LNCaP clone FGC (cell line): ENCODE measurements around the gene BARHL2.

Source experiments
- DNase-seq: peaks from one replicate; pipeline ENCODE4 v3.0.0-alpha.2; 2011; ENCODE audit warnings: low read depth
- H3K4me3 ChIP-seq: 2 replicates; pipeline ENCODE4 v1.5.1; 2011; ENCODE audit warnings: mild to moderate bottlenecking, low read depth, low read length, control low read depth
- CTCF ChIP-seq: IDR thresholded peaks from 2 replicates; pipeline ENCODE4 v1.5.1; 2012; ENCODE audit warnings: mild to moderate bottlenecking; ENCODE audit not compliant: control insufficient read depth, insufficient read depth; ENCODE audit errors: extremely low read depth

The BARHL2 gene

GRCh38 chr1:90713741-90714509, 3.2 kb downstream of the BARHL2 start:
- DNase-seq: no peak
- TF ChIP-seq CTCF: no peak
- H3K4me3 ChIP-seq: no peak overlapping the region

- H3K4me3 ChIP-seq: no peak overlapping the region
- TF ChIP-seq CTCF: no peak
- no peak for DNase-seq
Measured at GRCh38 chr1:90712915-90713730, 4.0 kb downstream of the BARHL2 start.

- H3K4me3 ChIP-seq: no peak overlapping the region
- no peak for TF ChIP-seq CTCF
- DNase-seq: no peak
Measured at GRCh38 chr1:90712153-90712856, 4.8 kb downstream of the BARHL2 start.

- no peak for TF ChIP-seq CTCF
- no peak for DNase-seq
- H3K4me3 ChIP-seq: no peak overlapping the region
Measured at GRCh38 chr1:90711696-90712095, 5.4 kb downstream of the BARHL2 start.

GRCh38 chr1:90710579-90711536, 6.2 kb downstream of the BARHL2 start:
- DNase-seq: no peak
- no peak for TF ChIP-seq CTCF
- no peak overlapping the region for H3K4me3 ChIP-seq

GRCh38 chr1:90709535-90709934, 7.6 kb downstream of the BARHL2 start:
- H3K4me3 ChIP-seq: no peak overlapping the region
- no peak for DNase-seq
- TF ChIP-seq CTCF: no peak
